BJ (cell line): Measurements from ENCODE around the gene ZNF236. TPM values are rescaled to one million over a fixed set of nuclear protein-coding genes. Genes with fewer than 3 reads are reported as not detected.
"Not testable (repeated sequence)": the region's sequence is repeated elsewhere in the genome, so short reads cannot be mapped to it uniquely, and the experiment has no call there.

Experiments used
- CTCF ChIA-PET: fragments of 350-600 bp; formaldehyde crosslinking; extraction: SDS; loops from one replicate; lab custom pipeline; 2021; ENCODE audit warnings: antibody characterized with exemption, inconsistent platforms; lab: Yijun Ruan, JAX
- POLR2A ChIA-PET: fragments of 300-600 bp; sonication (Branson Sonifier 250); formaldehyde crosslinking; extraction: SDS; loops from one replicate; lab custom pipeline; 2021; ENCODE audit warnings: antibody characterized with exemption; lab: Charles Lee
- DNase-seq: peaks from one replicate; pipeline ENCODE4 v3.0.0-alpha.2; 2011; ENCODE audit warnings: low read depth
- H3K27me3 ChIP-seq: 2 replicates; pipeline ENCODE4 v1.6.0; 2011; ENCODE audit warnings: low read length; ENCODE audit not compliant: control insufficient read depth, insufficient read depth
- H3K36me3 ChIP-seq: 2 replicates; pipeline ENCODE4 v1.5.1; 2011; ENCODE audit warnings: low read length; ENCODE audit not compliant: control insufficient read depth, insufficient read depth
- H3K4me3 ChIP-seq: 2 replicates; pipeline ENCODE4 v1.5.1; 2011; ENCODE audit warnings: low read depth, mild to moderate bottlenecking, control low read depth, low read length
- polyA plus RNA-seq: library from polyadenylated mRNA; depleted of rRNA; stranded (reverse); fragments of >200 nt; gene quantifications from 2 replicates; pipeline ENCODE4 v1.2.3, GENCODE V29; 2011
- small RNA-seq: library from RNA; depleted of rRNA; stranded (forward); fragments of <200 nt; gene quantifications from one replicate; pipeline ENCODE3, GENCODE V24; 2012; ENCODE audit warnings: low replicate concordance, low read depth; ENCODE audit not compliant: insufficient read length
- TF ChIP-seq, protein P1 (sequence below): IDR thresholded peaks from 2 replicates; pipeline ENCODE4 v1.5.1; 2011; ENCODE audit warnings: low read depth, mild to moderate bottlenecking, control low read depth, inconsistent platforms, low read length, moderate library complexity; ENCODE audit not compliant: insufficient read depth

ZNF236 gene
- polyA plus RNA-seq, 1 experiment, result 5.1 TPM

DNA sequence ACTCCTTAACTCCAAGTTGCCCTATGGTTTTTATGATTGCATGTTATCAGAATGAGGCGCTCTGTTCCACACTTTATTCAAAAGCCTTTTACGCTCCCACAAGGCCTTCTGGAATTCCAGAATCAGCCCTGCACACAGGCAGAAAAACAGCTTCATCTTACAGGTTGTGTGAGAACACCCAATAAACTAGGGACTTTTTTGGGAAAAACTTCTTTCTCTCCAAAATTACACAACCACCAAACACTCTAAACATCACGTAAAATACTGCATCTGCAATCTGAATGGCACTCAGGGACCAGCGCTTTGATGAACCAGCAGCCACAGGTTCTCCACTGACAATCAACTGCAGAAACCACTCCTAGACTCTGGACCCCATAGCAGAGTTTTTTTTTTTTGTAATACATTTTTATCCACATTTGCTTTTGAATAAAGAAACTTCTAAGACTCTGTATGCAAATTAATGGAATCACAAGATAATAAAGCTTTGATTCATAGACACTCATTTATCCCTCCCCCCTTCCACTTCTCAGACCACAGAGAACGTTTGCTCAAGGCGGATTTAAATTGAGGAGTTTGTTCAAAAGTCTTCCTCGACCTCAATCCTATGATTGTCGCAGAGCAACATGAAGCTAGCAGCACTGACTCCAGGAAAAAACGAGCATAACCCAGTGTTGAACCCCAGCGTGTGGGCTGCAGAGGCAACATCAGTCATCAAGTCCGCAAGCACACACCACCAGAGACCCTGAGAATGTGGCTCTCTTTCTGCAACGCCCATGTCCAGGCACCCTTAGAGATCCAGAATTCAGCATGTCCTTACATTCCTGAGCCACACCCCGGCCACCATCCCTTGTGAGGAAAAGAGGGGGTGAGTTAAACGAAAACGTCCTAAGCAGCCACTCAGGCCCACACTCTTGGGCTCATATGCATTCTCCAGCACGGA is 193.7 kb downstream of the ZNF236 start:
- 0 out of 2 replicates have a peak, but pooled peaks cover 3% of the 10 kb centered on the region for H3K27me3 ChIP-seq
- H3K4me3 ChIP-seq, result no peak overlapping the region
- TF ChIP-seq, protein P1, sequence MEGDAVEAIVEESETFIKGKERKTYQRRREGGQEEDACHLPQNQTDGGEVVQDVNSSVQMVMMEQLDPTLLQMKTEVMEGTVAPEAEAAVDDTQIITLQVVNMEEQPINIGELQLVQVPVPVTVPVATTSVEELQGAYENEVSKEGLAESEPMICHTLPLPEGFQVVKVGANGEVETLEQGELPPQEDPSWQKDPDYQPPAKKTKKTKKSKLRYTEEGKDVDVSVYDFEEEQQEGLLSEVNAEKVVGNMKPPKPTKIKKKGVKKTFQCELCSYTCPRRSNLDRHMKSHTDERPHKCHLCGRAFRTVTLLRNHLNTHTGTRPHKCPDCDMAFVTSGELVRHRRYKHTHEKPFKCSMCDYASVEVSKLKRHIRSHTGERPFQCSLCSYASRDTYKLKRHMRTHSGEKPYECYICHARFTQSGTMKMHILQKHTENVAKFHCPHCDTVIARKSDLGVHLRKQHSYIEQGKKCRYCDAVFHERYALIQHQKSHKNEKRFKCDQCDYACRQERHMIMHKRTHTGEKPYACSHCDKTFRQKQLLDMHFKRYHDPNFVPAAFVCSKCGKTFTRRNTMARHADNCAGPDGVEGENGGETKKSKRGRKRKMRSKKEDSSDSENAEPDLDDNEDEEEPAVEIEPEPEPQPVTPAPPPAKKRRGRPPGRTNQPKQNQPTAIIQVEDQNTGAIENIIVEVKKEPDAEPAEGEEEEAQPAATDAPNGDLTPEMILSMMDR, result no peak
- H3K36me3 ChIP-seq, result no peaks in the 10 kb centered on the region
- no peak for DNase-seq
- ChIA-PET POLR2A (no interaction called here), CTCF (interaction anchor here (0.6 to 1.5 kb wide), 2 partner anchors 69 to 196 kb away, joined by 4 to 9 read pairs; no protein-coding TSS in a partner anchor)

DNA sequence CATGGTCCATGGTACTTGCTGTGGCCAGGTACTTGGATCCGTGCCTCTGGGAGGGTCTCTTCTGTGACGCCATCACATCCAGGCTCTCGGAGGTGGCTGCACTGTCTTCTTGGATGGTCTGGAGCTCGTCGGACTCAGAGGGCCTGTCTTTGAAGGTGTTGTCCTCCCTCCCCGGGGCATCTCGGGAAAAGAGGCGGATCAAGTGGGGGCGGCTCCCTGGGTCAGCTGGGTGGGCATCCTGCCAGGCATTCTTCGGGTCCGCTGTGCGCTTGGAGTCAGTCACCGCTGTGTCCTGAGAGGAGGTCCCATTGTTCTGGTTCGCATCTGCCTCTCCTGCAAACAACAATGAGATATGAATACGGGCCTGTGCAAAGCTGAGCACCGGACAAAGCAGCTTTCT is 194.6 kb downstream of the ZNF236 start:
- ChIA-PET POLR2A (no interaction called here), CTCF (interaction anchor here (1.0 to 1.5 kb wide), 2 partner anchors 17 to 195 kb away, joined by 4 to 5 read pairs; no protein-coding TSS in a partner anchor)
- H3K36me3 ChIP-seq, result no peaks in the 10 kb centered on the region
- DNase-seq, result no peak
- no peak overlapping the region for H3K4me3 ChIP-seq
- 0 out of 2 replicates have a peak, but pooled peaks cover 3% of the 10 kb centered on the region for H3K27me3 ChIP-seq
- TF ChIP-seq, protein P1, result no peak

DNA sequence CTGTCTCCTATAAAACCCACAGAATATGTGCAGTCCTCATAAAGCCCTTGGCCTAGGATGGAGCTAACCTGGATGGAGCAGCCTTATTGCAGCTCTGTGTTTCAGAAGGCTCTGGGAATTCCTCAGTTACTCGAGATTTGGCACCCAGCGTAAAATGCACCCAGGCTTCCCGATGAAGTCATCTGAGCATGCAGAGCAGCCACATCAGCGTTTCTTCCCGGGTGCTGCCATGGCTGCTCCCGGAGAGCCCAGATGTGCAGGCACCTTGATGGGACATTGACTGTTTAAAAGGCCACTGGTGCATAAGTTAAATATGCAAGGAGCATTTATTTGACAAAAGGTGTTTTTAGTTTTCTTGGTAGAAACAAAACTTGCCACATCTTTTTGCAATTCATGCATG is 195.0 kb downstream of the ZNF236 start:
- TF ChIP-seq, protein P1, result no peak
- Histone ChIP-seq H3K36me3 (no peaks in the 10 kb centered on the region), H3K27me3 (0 out of 2 replicates have a peak, but pooled peaks cover 3% of the 10 kb centered on the region), H3K4me3 (no peak overlapping the region)
- POLR2A ChIA-PET, result no interaction called here
- DNase-seq, result no peak
- CTCF ChIA-PET, result interaction anchor here (1.0 to 1.5 kb wide), 2 partner anchors 17 to 194 kb away, joined by 4 to 5 read pairs; no protein-coding TSS in a partner anchor

DNA sequence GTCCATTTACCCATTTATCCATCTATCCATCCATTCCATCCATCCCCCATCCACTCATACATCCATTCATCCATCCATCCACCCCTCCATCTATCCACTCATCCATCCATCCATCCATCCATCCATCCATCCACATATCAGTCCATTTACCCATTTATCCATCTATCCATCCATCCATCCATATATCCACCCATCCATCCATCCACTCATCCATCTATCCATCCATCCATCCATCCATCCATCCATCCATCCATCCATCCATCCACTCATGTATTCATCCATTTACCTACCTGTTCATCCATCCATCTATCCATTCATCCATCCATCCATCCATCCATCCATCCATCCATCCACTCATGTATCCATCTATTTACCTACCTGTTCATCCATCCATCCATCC is 196.3 kb downstream of the ZNF236 start:
- H3K4me3 ChIP-seq, DNase-seq, CTCF ChIA-PET, POLR2A ChIA-PET, H3K36me3 ChIP-seq, H3K27me3 ChIP-seq: not testable (repeated sequence)

DNA sequence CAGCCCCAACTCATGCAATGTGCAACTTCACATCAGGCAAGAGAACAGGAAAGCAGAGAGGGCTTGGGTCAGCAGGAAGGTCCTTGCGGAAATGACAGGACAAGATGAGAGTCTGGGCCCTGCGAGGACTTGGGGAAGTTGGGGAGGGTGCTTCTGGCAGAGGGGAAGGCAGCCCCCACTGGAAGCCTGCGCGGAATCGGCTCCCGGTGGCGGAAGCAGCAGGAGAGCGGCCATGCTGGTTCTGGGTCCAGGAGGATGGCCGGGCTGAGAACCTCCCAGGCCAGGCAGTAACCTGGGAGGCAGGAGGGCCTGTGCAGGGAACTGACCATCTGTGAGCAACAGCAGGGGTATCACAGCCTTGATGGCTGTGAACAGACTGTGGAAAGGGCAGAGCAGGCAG is 197.3 kb downstream of the ZNF236 start:
- no peak for DNase-seq
- POLR2A ChIA-PET, result no interaction called here
- TF ChIP-seq, protein P1, result no peak
- H3K27me3 ChIP-seq, result 0 out of 2 replicates have a peak, but pooled peaks cover 3% of the 10 kb centered on the region
- no peaks in the 10 kb centered on the region for H3K36me3 ChIP-seq
- H3K4me3 ChIP-seq, result no peak overlapping the region
- CTCF ChIA-PET, result no interaction called here

Small RNA genes lying within 50 kb of the gene (small RNA-seq; reads per million reads assigned to genes)
- not detected for gene RF00017
- gene RNU6-346P, result not detected
